WTC11 (cell line): ENCODE data around the gene PARD3B. TPM values are rescaled to one million over a fixed set of nuclear protein-coding genes. Genes with fewer than 3 reads are reported as not detected.

ENCODE experiments used
- ATAC-seq: fragments of 200-7000 bp; cut with Tn5 transposase; 2 replicates; pipeline ENCODE4 v1.10.0; 2021; ENCODE audit warnings: mild to moderate bottlenecking, moderate library complexity
- CTCF ChIA-PET: fragments of 300-600 bp; sonication (Branson Sonifier 250); formaldehyde crosslinking; loops from one replicate; lab custom pipeline; 2021; ENCODE audit warnings: antibody characterized with exemption; lab: Charles Lee
- POLR2A ChIA-PET: fragments of 350-600 bp; sonication (Branson Sonifier 250); formaldehyde crosslinking; loops from one replicate; lab custom pipeline; 2021; ENCODE audit warnings: antibody characterized with exemption; lab: Charles Lee
- DNase-seq: peaks from one replicate; pipeline ENCODE4 v3.0.0; 2021; ENCODE audit warnings: low spot score
- H3K27ac Mint-ChIP-seq: 2 replicates; pipeline ENCODE4 v1.8.0; 2021; ENCODE audit warnings: mixed read lengths
- H3K27me3 Mint-ChIP-seq: 2 replicates; pipeline ENCODE4 v1.8.0; 2021; ENCODE audit warnings: low read depth, mild to moderate bottlenecking, moderate library complexity, mixed read lengths
- H3K36me3 Mint-ChIP-seq: 2 replicates; pipeline ENCODE4 v1.8.0; 2021; ENCODE audit warnings: mixed read lengths
- H3K4me1 Mint-ChIP-seq: 2 replicates; pipeline ENCODE4 v1.8.0; 2022; ENCODE audit warnings: mixed read lengths
- H3K4me3 Mint-ChIP-seq: 2 replicates; pipeline ENCODE4 v1.8.0; 2021; ENCODE audit warnings: mild to moderate bottlenecking, moderate library complexity, mixed read lengths
- H3K9me3 Mint-ChIP-seq: 2 replicates; pipeline ENCODE4 v1.8.0; 2021; ENCODE audit warnings: mixed read lengths
- AR ChIP-seq: fragments of 250-450 bp; sonication (Bioruptor Pico); IDR thresholded peaks from 2 replicates; pipeline ENCODE4 v1.9.0; 2021; ENCODE audit warnings: mild to moderate bottlenecking
- ARID4B ChIP-seq: sonication (generic); formaldehyde crosslinking; IDR thresholded peaks from 2 replicates; pipeline ENCODE4 v1.8.0; 2023; ENCODE audit warnings: missing genetic modification reagents, mild to moderate bottlenecking, borderline replicate concordance
- ATF1 ChIP-seq: sonication (generic); formaldehyde crosslinking; IDR thresholded peaks from 2 replicates; pipeline ENCODE4 v1.8.1; 2023; ENCODE audit warnings: mild to moderate bottlenecking, moderate library complexity, missing genetic modification reagents
- ATF6 ChIP-seq: sonication (generic); formaldehyde crosslinking; IDR thresholded peaks from 2 replicates; pipeline ENCODE4 v1.8.1; 2023; ENCODE audit warnings: mild to moderate bottlenecking, missing genetic modification reagents
- FOXP1 ChIP-seq: sonication (generic); formaldehyde crosslinking; IDR thresholded peaks from 2 replicates; pipeline ENCODE4 v1.8.0; 2022; ENCODE audit warnings: missing genetic modification reagents, mild to moderate bottlenecking, moderate library complexity, borderline replicate concordance
- FOXP4 ChIP-seq: sonication (generic); formaldehyde crosslinking; IDR thresholded peaks from 2 replicates; pipeline ENCODE4 v1.8.0; 2022; ENCODE audit warnings: mild to moderate bottlenecking, missing genetic modification reagents
- GABPB1 ChIP-seq: sonication (generic); formaldehyde crosslinking; IDR thresholded peaks from 2 replicates; pipeline ENCODE4 v1.8.1; 2023; ENCODE audit warnings: mild to moderate bottlenecking, missing genetic modification reagents
- PRDM15 ChIP-seq: sonication (generic); formaldehyde crosslinking; IDR thresholded peaks from 2 replicates; pipeline ENCODE4 v1.8.0; 2022; ENCODE audit warnings: missing genetic modification reagents
- TEAD4 ChIP-seq: sonication (generic); formaldehyde crosslinking; IDR thresholded peaks from 2 replicates; pipeline ENCODE4 v1.8.0; 2022; ENCODE audit warnings: mild to moderate bottlenecking, missing genetic modification reagents
- ZNF232 ChIP-seq: sonication (generic); formaldehyde crosslinking; IDR thresholded peaks from 2 replicates; pipeline ENCODE4 v1.8.0; 2022; ENCODE audit warnings: mild to moderate bottlenecking, missing genetic modification reagents
- ZNF423 ChIP-seq: fragments of 250-450 bp; sonication (Bioruptor Pico); IDR thresholded peaks from 2 replicates; pipeline ENCODE4 v2.1.2; 2022; ENCODE audit warnings: mild to moderate bottlenecking, moderate library complexity
- ZNF671 ChIP-seq: fragments of 250-450 bp; sonication (Bioruptor Pico); IDR thresholded peaks from 2 replicates; pipeline ENCODE4 v1.8.0; 2021; ENCODE audit warnings: mild to moderate bottlenecking
- ZSCAN18 ChIP-seq: fragments of 250-450 bp; sonication (Bioruptor Pico); IDR thresholded peaks from 2 replicates; pipeline ENCODE4 v2.1.2; 2022; ENCODE audit warnings: mild to moderate bottlenecking, moderate library complexity
- total RNA-seq: library from RNA; stranded (reverse); gene quantifications from 3 replicates; pipeline ENCODE4 v1.2.3, GENCODE V29; 2021

Gene PARD3B
- total RNA-seq, 1 experiment from 2014 or later = 5.6 TPM

- no peak for TF ChIP-seq ZSCAN18 (CRISPR knock-in tag)
- TF ChIP-seq, all 79 proteins: peak for 0
Observed at GRCh38 chr2:204888222-204888621, 342.9 kb downstream of the PARD3B start (continued).

GRCh38 chr2:204890680-204891079, 345.4 kb downstream of the PARD3B start:
- H3K4me3 Mint-ChIP-seq = no peak overlapping the region
- no peaks in the 10 kb centered on the region; the same call in 1 of the 2 replicates for H3K9me3 Mint-ChIP-seq
- DNase-seq (no peak), ATAC-seq (no peak)
- H3K36me3 Mint-ChIP-seq = no peaks in the 10 kb centered on the region
- no peak overlapping the region for H3K27ac Mint-ChIP-seq
- TF ChIP-seq ZNF671 (CRISPR knock-in tag) = no peak
- TF ChIP-seq ATF1 (CRISPR knock-in tag) = no peak
- TF ChIP-seq ARID4B (CRISPR knock-in tag) = no peak
- TF ChIP-seq FOXP1 (CRISPR knock-in tag) = no peak
- TF ChIP-seq ZNF232 (CRISPR knock-in tag) = no peak
- TF ChIP-seq GABPB1 (CRISPR knock-in tag) = no peak
- TF ChIP-seq ZNF423 = no peak
- no peak for TF ChIP-seq TEAD4 (CRISPR knock-in tag)
- TF ChIP-seq FOXP4 (CRISPR knock-in tag) = no peak
- no peak for TF ChIP-seq PRDM15 (CRISPR knock-in tag)
- peaks cover 17% of the 10 kb centered on the region for H3K4me1 Mint-ChIP-seq
- H3K27me3 Mint-ChIP-seq = no peaks in the 10 kb centered on the region
- ChIA-PET CTCF (interaction anchor here (0.7 to 1.1 kb wide), 2 partner anchors 11 to 1014 kb away, joined by 3 to 4 read pairs; no protein-coding TSS in a partner anchor), POLR2A (no interaction called here)

GRCh38 chr2:204891739-204892138, 346.5 kb downstream of the PARD3B start:
- H3K27ac Mint-ChIP-seq = no peak overlapping the region
- ChIA-PET POLR2A (no interaction called here), CTCF (interaction anchor here (0.6 to 1.5 kb wide), 8 partner anchors 9 to 784 kb away, joined by 3 to 4 read pairs (median 3); no protein-coding TSS in a partner anchor)
- H3K36me3 Mint-ChIP-seq = no peaks in the 10 kb centered on the region
- H3K4me1 Mint-ChIP-seq = peaks cover 12% of the 10 kb centered on the region
- no peak for TF ChIP-seq AR (CRISPR knock-in tag)
- no peak for TF ChIP-seq ATF6 (CRISPR knock-in tag)
- TF ChIP-seq, all 79 proteins: peak for 0
- no peak overlapping the region for H3K4me3 Mint-ChIP-seq
- H3K27me3 Mint-ChIP-seq = no peaks in the 10 kb centered on the region
- H3K9me3 Mint-ChIP-seq = no peaks in the 10 kb centered on the region; the same call in 1 of the 2 replicates
- ATAC-seq (no peak), DNase-seq (no peak)
